ENCODE results near the gene RIPOR1. TPM values are rescaled to one million over a fixed set of nuclear protein-coding genes. Genes with fewer than 3 reads are reported as not detected.

RIPOR1 gene
- total RNA-seq, 4 donors from 2014 or later: 20.6 to 41.5 (median 28.3) TPM

DNA sequence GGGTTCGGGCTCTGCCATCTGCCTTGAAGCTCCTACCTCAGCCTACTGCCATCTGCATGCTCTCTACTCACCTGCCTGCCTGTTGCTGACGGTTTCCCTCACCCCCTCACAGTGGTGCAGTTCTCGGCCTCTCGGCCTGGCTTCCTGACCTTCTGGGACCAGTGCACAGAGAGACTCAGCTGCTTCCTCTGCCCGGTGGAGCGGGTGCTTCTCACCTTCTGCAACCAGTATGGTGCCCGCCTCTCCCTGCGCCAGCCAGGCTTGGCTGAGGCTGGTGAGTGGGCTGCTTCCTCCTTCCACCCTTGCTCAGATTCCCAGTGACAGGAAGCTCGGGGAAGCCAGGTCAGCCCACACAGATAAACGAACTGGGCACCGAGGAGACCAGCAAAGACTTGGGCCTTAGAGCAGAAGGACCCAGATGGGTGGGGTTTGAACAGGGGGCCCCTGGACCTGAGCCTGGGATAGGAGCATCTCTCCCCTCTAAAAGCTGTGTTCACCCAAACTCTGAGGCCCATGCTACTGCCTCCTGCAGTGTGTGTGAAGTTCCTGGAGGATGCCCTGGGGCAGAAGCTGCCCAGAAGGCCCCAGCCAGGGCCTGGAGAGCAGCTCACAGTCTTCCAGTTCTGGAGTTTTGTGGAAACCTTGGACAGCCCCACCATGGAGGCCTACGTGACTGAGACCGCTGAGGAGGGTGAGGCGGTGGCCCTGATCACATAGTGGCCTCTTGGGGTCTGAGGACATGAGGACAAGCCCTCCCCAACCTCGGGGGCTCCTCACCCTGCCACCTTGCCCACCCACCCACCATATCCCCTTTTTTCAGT, 16.4 kb downstream of the RIPOR1 start:
- H3K27ac ChIP-seq: no peak overlapping the region
- WGBS: 68% methylated on average over 5 of the region's 15 CpGs
- no peaks in the 10 kb centered on the region for H3K27me3 ChIP-seq
- peaks cover 65% of the 10 kb centered on the region for H3K4me1 ChIP-seq
- no peak for DNase-seq (ENCODE audit: low spot score in 2 of 2)
- TF ChIP-seq POLR2A (IDR thresholded peaks at IDR 0.05) (no peak), EP300 (IDR thresholded peaks at IDR 0.05) (no peak), POLR2AphosphoS5 (IDR thresholded peaks at IDR 0.05) (no peak)
- TF ChIP-seq, protein P1, sequence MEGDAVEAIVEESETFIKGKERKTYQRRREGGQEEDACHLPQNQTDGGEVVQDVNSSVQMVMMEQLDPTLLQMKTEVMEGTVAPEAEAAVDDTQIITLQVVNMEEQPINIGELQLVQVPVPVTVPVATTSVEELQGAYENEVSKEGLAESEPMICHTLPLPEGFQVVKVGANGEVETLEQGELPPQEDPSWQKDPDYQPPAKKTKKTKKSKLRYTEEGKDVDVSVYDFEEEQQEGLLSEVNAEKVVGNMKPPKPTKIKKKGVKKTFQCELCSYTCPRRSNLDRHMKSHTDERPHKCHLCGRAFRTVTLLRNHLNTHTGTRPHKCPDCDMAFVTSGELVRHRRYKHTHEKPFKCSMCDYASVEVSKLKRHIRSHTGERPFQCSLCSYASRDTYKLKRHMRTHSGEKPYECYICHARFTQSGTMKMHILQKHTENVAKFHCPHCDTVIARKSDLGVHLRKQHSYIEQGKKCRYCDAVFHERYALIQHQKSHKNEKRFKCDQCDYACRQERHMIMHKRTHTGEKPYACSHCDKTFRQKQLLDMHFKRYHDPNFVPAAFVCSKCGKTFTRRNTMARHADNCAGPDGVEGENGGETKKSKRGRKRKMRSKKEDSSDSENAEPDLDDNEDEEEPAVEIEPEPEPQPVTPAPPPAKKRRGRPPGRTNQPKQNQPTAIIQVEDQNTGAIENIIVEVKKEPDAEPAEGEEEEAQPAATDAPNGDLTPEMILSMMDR (IDR thresholded peaks at IDR 0.05): no peak
- no peaks in the 10 kb centered on the region for H3K9me3 ChIP-seq
- H3K36me3 ChIP-seq: peaks cover 70% of the 10 kb centered on the region
- peak overlapping the region; percentile 10 for H3K4me3 ChIP-seq

DNA sequence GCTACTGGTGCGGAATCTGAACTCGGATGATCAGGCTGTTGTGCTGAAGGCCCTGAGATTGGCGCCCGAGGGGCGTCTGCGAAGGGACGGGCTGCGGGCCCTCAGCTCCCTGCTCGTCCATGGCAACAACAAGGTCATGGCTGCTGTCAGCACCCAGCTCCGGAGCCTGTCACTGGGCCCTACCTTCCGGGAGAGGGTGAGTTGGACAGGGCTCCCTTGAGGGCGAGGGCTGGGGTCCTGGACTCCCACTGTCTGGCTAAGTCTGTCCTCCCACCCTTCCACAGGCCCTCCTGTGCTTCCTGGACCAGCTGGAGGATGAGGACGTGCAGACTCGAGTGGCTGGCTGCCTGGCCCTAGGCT, 17.0 kb downstream of the RIPOR1 start:
- no peak for TF ChIP-seq POLR2A (IDR thresholded peaks at IDR 0.05)
- TF ChIP-seq, protein P1 (IDR thresholded peaks at IDR 0.05): no peak
- TF ChIP-seq EP300 (IDR thresholded peaks at IDR 0.05): no peak
- TF ChIP-seq POLR2AphosphoS5 (IDR thresholded peaks at IDR 0.05): no peak
- Histone ChIP-seq H3K4me3 (no peak overlapping the region), H3K27me3 (no peaks in the 10 kb centered on the region), H3K4me1 (peaks cover 65% of the 10 kb centered on the region), H3K27ac (no peak overlapping the region), H3K36me3 (peaks cover 64% of the 10 kb centered on the region), H3K9me3 (no peaks in the 10 kb centered on the region)
- no peak for DNase-seq (ENCODE audit: low spot score in 2 of 2)
- 91% methylated on average over 13 of the region's 14 CpGs for WGBS

DNA sequence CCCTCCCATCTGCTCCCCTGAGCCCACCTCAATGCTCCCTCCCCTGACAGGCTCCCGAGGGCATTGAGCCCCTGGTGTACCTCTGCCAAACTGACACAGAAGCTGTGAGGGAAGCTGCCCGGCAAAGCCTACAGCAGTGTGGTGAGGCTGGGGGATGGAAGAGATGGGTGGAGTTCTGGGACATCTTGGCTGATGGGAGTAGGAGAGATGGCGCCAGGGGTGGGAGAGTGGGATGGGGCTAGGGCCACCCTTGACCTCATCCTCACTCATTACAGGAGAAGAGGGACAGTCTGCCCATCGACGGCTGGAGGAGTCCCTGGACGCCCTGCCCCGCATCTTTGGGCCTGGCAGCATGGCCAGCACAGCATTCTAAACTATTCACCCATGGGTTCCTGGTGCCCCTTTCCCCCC, 17.5 kb downstream of the RIPOR1 start:
- no peak for TF ChIP-seq EP300 (IDR thresholded peaks at IDR 0.05)
- no peak for TF ChIP-seq POLR2AphosphoS5 (IDR thresholded peaks at IDR 0.05)
- no peak for TF ChIP-seq POLR2A (IDR thresholded peaks at IDR 0.05)
- TF ChIP-seq, protein P1 (IDR thresholded peaks at IDR 0.05): no peak
- Histone ChIP-seq H3K27ac (no peak overlapping the region), H3K36me3 (peaks cover 61% of the 10 kb centered on the region), H3K4me3 (no peak overlapping the region), H3K4me1 (peaks cover 65% of the 10 kb centered on the region), H3K27me3 (no peaks in the 10 kb centered on the region), H3K9me3 (no peaks in the 10 kb centered on the region)
- no peak for DNase-seq (ENCODE audit: low spot score in 2 of 2)
- WGBS: 59% methylated on average over 7 of the region's 7 CpGs

DNA sequence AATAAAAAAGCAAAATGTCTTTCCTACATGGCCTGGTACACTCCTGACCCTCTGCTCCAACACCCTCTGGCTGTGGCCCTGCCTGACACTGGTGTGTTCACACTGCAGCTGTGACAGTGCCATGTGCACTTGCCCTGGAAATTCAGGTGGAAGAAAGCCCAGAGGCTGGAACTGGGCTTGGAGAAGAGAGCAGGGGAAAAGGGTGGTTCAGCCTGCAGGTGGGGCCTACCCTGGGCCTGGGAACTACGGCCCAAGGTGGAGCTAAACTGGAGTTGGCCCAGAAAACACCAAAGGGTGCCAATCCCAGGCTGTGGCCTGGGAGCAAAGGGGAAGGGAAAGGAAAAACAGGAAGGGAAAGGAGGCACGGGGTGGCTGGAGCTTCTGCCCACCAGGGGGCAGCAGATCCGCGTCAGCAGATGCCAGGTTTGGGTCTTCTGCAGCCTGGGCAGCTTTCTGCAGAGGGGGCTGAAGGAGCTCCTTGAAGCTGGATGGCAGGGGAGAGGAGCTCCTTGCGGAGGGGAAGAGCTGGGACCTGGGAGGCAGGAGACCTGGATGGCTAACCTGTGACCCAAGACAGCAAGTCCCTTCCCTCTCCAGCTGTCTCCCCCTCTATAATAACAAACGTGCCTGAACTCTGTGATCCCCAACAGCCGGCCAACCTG, 18.3 kb downstream of the RIPOR1 start:
- TF ChIP-seq EP300 (IDR thresholded peaks at IDR 0.05): no peak
- TF ChIP-seq POLR2A (IDR thresholded peaks at IDR 0.05): no peak
- peak in 2 of 3 donors; percentile 9 to 32 for TF ChIP-seq POLR2AphosphoS5 (IDR thresholded peaks at IDR 0.05)
- TF ChIP-seq, protein P1 (IDR thresholded peaks at IDR 0.05): peak; percentile 90 to 94
- peak overlapping the region; percentile 37 for H3K27ac ChIP-seq
- DNase-seq (ENCODE audit: low spot score in 2 of 2): peak; percentile 85 to 89
- H3K4me3 ChIP-seq: no peak overlapping the region
- H3K9me3 ChIP-seq: no peaks in the 10 kb centered on the region
- WGBS: 9% methylated on average over 5 of the region's 7 CpGs
- no peaks in the 10 kb centered on the region for H3K27me3 ChIP-seq
- peaks cover 54% of the 10 kb centered on the region for H3K36me3 ChIP-seq
- peaks cover 58% of the 10 kb centered on the region for H3K4me1 ChIP-seq

All from suprapubic skin (tissue), 4 donors.